CD4-positive, alpha-beta memory T cell (primary cell): Measurements from ENCODE around the gene HRG. TPM values are rescaled to one million over a fixed set of nuclear protein-coding genes. Genes with fewer than 3 reads are reported as not detected.
"Not testable (repeated sequence)": the region's sequence is repeated elsewhere in the genome, so short reads cannot be mapped to it uniquely, and the experiment has no call there.

Experiments used
- CTCF ChIA-PET: fragments of 350-600 bp; sonication (Branson Sonifier 250); formaldehyde crosslinking; loops from one replicate; lab custom pipeline; 2021; ENCODE audit warnings: inconsistent platforms; ENCODE audit not compliant: partially characterized antibody; lab: Charles Lee
- POLR2A ChIA-PET: fragments of 350-600 bp; sonication (Branson Sonifier 250); formaldehyde crosslinking; loops from one replicate; lab custom pipeline; 2021; ENCODE audit not compliant: partially characterized antibody; lab: Charles Lee
- DNase-seq, 5 donors: peaks; one replicate each; pipeline versions ENCODE4 v3.0.0 to v3.0.0-alpha.2; 2020 to 2022; ENCODE audit warnings: mixed read lengths in 1 of 5
- H3K27ac ChIP-seq: one replicate; pipeline ENCODE4 v1.7.0; 2013; ENCODE audit warnings: low read depth, low read length
- H3K27me3 ChIP-seq: 2 replicates; pipeline ENCODE4 v1.7.0; 2013; ENCODE audit warnings: mild to moderate bottlenecking, low read length, moderate library complexity; ENCODE audit not compliant: insufficient read depth
- H3K36me3 ChIP-seq: 2 replicates; pipeline ENCODE4 v1.7.0; 2013; ENCODE audit warnings: mild to moderate bottlenecking, low read length, moderate library complexity; ENCODE audit not compliant: insufficient read depth
- H3K4me1 ChIP-seq: 2 replicates; pipeline ENCODE4 v1.7.0; 2013; ENCODE audit warnings: mild to moderate bottlenecking, low read length, moderate library complexity; ENCODE audit not compliant: insufficient read depth
- H3K4me3 ChIP-seq, 2 donors: one replicate each; pipeline ENCODE4 v1.7.0; 2013; ENCODE audit warnings: low read length in 2 of 2, mild to moderate bottlenecking in 1 of 2
- H3K9me3 ChIP-seq, 2 donors: one replicate each; pipeline ENCODE4 v1.7.0; 2013; ENCODE audit warnings: low read length in 2 of 2, control low read depth in 1 of 2; ENCODE audit not compliant: control insufficient read depth in 1 of 2
- H3K27ac Mint-ChIP-seq, 7 donors: one replicate each; pipeline ENCODE4 v1.8.0; 2020 to 2021; ENCODE audit warnings: mixed read lengths in 7 of 7, mild to moderate bottlenecking in 6 of 7, inconsistent platforms in 3 of 7, moderate library complexity in 3 of 7
- H3K27me3 Mint-ChIP-seq, 2 donors: one replicate each; pipeline ENCODE4 v1.8.0; 2020 to 2021; ENCODE audit warnings: mixed read lengths in 2 of 2
- H3K36me3 Mint-ChIP-seq, 2 donors: one replicate each; pipeline ENCODE4 v1.8.0; 2020 to 2021; ENCODE audit warnings: mixed read lengths in 2 of 2, inconsistent platforms in 1 of 2, mild to moderate bottlenecking in 1 of 2
- H3K4me1 Mint-ChIP-seq, 4 donors: one replicate each; pipeline ENCODE4 v1.8.0; 2020 to 2021; ENCODE audit warnings: mixed read lengths in 4 of 4, mild to moderate bottlenecking in 1 of 4
- H3K4me3 Mint-ChIP-seq, 8 donors: one replicate each; pipeline ENCODE4 v1.8.0; 2020 to 2021; ENCODE audit warnings: mixed read lengths in 8 of 8, mild to moderate bottlenecking in 7 of 8, moderate library complexity in 6 of 8, inconsistent platforms in 3 of 8
- H3K9me3 Mint-ChIP-seq, 8 donors: one replicate each; pipeline ENCODE4 v1.8.0; 2020 to 2021; ENCODE audit warnings: mixed read lengths in 8 of 8, mild to moderate bottlenecking in 5 of 8, inconsistent platforms in 3 of 8, moderate library complexity in 1 of 8
- intact Hi-C: fragments of 100-400 bp; cut with micrococcal nuclease; formaldehyde crosslinking; loops from one replicate; pipeline ENCODE4 v1.15.1; 2023
- polyA plus RNA-seq, 2 donors: library from polyadenylated mRNA; unstranded; fragments of 300-500 nt; fragmentation: Illumina TruSeq; gene quantifications; one replicate each; pipeline ENCODE4 v1.2.3, GENCODE V29; 2021
- total RNA-seq, 2 experiments: library from RNA; stranded (reverse); gene quantifications; one replicate each; pipeline ENCODE4 v1.2.3, GENCODE V29; 2021

Gene HRG
- total and polyA plus RNA-seq, 4 experiments from 2014 or later, result not detected

DNA sequence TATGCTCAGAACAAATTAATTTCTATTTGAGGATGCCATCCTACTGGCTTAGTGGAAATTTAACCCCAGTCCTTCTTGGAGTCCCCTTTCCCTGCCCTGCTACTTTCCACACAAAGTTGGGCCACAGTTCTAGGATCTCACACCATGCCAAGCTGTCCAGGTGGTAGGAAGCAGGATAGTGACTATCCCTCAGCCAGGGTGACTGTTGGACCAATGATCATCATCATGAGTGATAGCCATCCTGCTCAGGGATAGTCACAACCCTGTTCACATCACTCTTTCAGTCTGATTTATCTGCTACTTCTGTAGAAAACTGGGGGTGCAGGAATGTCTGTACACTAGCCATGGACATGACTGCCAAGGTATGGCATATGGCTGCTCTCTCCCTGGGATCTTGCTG is 12.8 kb downstream of the HRG start:
- ChIA-PET CTCF (interaction anchor here (1.5 kb wide), 1 partner anchor 64 kb away, joined by 3 read pairs; no protein-coding TSS in a partner anchor), POLR2A (no interaction called here)
- Mint-ChIP-seq H3K9me3 (peaks cover 0 to 4% (median 0%) of the 10 kb centered on the region in 8 donors), H3K4me3 (no peak overlapping the region), H3K4me1 (no peaks in the 10 kb centered on the region), H3K36me3 (no peaks in the 10 kb centered on the region), H3K27ac (no peak overlapping the region), H3K27me3 (peaks cover 34 to 46% of the 10 kb centered on the region in 2 donors)
- DNase-seq, result no peak
- H3K27ac ChIP-seq, result no peak overlapping the region
- H3K27me3 ChIP-seq, result no peaks in the 10 kb centered on the region
- no peak overlapping the region for H3K4me3 ChIP-seq
- intact Hi-C loops, result no loop called here
- no peaks in the 10 kb centered on the region for H3K9me3 ChIP-seq
- H3K36me3 ChIP-seq, result no peaks in the 10 kb centered on the region
- H3K4me1 ChIP-seq, result no peaks in the 10 kb centered on the region

DNA sequence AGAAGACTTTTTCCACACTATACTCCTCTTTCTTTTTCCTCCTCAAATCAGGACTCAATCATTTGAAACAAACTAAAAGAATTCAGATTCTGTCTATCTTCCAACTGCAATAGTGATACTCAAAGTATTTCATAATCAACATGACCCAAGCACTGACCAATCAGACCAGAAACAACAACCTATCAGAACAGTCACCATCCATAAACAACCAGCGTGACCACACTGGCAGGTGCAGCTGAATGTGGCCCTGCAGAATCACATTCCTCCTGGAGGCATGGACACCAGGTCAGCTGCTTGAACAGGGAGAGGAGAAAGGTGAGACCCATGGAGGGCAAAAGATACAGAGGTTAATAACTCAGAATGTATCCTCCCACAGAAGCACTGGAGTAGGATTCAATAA is 13.3 kb downstream of the HRG start:
- H3K36me3 ChIP-seq, result no peaks in the 10 kb centered on the region
- no peaks in the 10 kb centered on the region for H3K9me3 ChIP-seq
- no peaks in the 10 kb centered on the region for H3K4me1 ChIP-seq
- H3K27me3 ChIP-seq, result no peaks in the 10 kb centered on the region
- no peak overlapping the region for H3K27ac ChIP-seq
- Mint-ChIP-seq H3K4me1 (no peaks in the 10 kb centered on the region), H3K36me3 (no peaks in the 10 kb centered on the region), H3K27ac (no peak overlapping the region), H3K27me3 (peaks cover 32 to 41% of the 10 kb centered on the region in 2 donors), H3K9me3 (peaks cover 0 to 4% (median 0%) of the 10 kb centered on the region in 8 donors), H3K4me3 (no peak overlapping the region)
- POLR2A ChIA-PET, result no interaction called here
- CTCF ChIA-PET, result interaction anchor here (1.5 kb wide), 1 partner anchor 65 kb away, joined by 3 read pairs; no protein-coding TSS in a partner anchor
- intact Hi-C loops, result no loop called here
- no peak overlapping the region for H3K4me3 ChIP-seq
- no peak for DNase-seq

DNA sequence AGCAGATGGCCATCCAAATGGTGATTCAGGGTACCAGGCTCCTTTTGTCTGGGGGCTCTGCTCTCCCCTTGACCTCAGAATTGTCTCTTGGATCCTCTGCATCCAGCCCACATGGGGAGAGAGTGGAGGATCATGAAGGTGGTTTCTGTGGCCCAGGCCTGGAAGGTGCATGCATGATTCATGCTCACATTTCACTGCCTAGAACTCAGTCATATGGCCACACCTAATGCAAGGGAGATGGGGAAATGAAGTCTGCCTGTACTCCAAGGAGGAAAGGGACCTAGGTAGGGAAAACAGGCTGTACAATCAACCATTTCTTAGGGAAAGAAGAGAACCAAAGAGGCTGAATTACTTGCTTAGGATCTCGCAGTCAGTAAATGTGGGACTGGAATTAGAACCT is 15.1 kb downstream of the HRG start:
- Mint-ChIP-seq H3K4me1 (no peaks in the 10 kb centered on the region), H3K27me3 (peaks cover 37 to 39% of the 10 kb centered on the region in 2 donors), H3K27ac (no peak overlapping the region), H3K9me3 (peaks cover 0 to 15% (median 12%) of the 10 kb centered on the region in 8 donors), H3K4me3 (no peak overlapping the region), H3K36me3 (peaks cover 0 to 10% of the 10 kb centered on the region in 2 donors)
- ChIA-PET POLR2A (no interaction called here), CTCF (no interaction called here)
- intact Hi-C loops, result no loop called here
- no peaks in the 10 kb centered on the region for H3K4me1 ChIP-seq
- no peaks in the 10 kb centered on the region for H3K27me3 ChIP-seq
- H3K9me3 ChIP-seq, result no peaks in the 10 kb centered on the region
- no peak overlapping the region for H3K27ac ChIP-seq
- no peak overlapping the region for H3K4me3 ChIP-seq
- H3K36me3 ChIP-seq, result no peaks in the 10 kb centered on the region
- DNase-seq, result no peak

DNA sequence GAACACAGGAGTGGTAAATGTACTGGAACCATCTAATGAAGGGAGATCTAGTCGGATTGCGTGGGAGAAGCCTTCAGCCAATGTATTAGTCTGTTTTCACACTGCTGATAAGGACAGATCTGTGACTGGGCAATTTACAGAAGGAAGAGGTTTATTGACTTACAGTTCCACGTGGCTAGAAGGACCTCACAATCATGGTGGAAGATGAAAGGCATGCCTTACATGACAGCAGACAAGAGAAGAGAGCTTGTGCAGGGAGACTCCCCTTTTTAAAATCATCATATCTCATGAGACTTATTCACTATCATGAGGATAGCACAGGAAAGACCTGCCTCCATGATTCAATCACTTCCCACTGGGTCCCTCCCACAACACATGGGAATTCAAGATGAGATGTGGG is 17.0 kb downstream of the HRG start:
- H3K4me1 ChIP-seq, result no peaks in the 10 kb centered on the region
- no peak overlapping the region for H3K27ac Mint-ChIP-seq
- POLR2A ChIA-PET, result no interaction called here
- H3K4me1 Mint-ChIP-seq, result peaks cover 0 to 1% (median 0%) of the 10 kb centered on the region in 4 donors
- no peak overlapping the region for H3K4me3 Mint-ChIP-seq
- intact Hi-C loops, result no loop called here
- H3K9me3 ChIP-seq, result no peaks in the 10 kb centered on the region
- CTCF ChIA-PET, result no interaction called here
- no peaks in the 10 kb centered on the region for H3K36me3 ChIP-seq
- H3K9me3 Mint-ChIP-seq, result peaks cover 0 to 19% (median 14%) of the 10 kb centered on the region in 8 donors
- no peaks in the 10 kb centered on the region for H3K27me3 ChIP-seq
- H3K4me3 ChIP-seq, result no peak overlapping the region
- DNase-seq, result no peak
- peaks cover 29 to 39% of the 10 kb centered on the region in 2 donors for H3K27me3 Mint-ChIP-seq
- H3K27ac ChIP-seq, result no peak overlapping the region
- peaks cover 1 to 16% of the 10 kb centered on the region in 2 donors for H3K36me3 Mint-ChIP-seq

DNA sequence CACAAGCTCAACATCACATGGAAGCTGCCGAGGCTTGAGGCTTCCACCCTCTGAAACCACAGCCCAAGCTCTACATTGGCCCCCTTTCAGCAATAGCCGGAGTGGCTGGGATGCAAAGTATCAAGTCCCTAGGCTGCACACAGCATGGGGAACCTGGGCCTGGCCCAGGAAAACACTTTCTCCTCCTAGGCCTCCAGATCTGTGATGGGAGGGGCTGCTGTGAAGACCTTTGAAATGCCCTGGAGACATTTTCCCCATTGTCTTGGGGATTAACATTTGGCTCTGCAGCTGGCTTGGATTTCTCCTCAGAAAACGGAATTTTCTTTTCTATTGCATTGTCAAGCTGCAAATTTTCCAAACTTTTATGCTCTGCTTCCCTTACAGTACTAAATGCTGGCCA is 18.2 kb downstream of the HRG start:
- Mint-ChIP-seq H3K9me3 (peaks cover 0 to 19% (median 14%) of the 10 kb centered on the region in 8 donors), H3K4me1 (peaks cover 0 to 1% (median 0%) of the 10 kb centered on the region in 4 donors), H3K36me3 (peaks cover 1 to 16% of the 10 kb centered on the region in 2 donors), H3K4me3 (no peak overlapping the region), H3K27ac (no peak overlapping the region), H3K27me3 (peaks cover 27 to 38% of the 10 kb centered on the region in 2 donors)
- Histone ChIP-seq H3K9me3 (no peaks in the 10 kb centered on the region), H3K4me3 (no peak overlapping the region), H3K36me3 (no peaks in the 10 kb centered on the region), H3K27me3 (no peaks in the 10 kb centered on the region), H3K27ac (no peak overlapping the region), H3K4me1 (no peaks in the 10 kb centered on the region)
- intact Hi-C loops, result no loop called here
- CTCF ChIA-PET, result no interaction called here
- no peak for DNase-seq
- POLR2A ChIA-PET, result no interaction called here

DNA sequence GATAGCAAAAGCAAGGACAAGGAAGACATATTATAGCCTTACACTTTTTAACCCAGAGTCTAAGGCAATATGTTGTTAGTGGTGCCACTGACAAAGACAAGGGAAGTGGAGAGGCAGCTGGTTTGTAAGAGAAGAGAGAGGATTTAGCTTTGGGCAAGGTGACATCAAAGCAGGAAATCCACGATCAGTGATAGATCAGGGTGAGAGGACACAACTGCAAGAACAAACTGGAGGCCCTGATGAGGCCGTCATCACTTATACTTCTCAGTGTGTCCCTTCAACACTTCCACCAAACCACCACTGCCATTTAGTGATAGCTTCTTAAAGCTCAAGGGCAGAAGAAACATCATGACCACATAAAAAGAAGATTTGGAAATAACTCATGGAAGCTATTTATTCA is 20.7 kb downstream of the HRG start:
- POLR2A ChIA-PET, H3K36me3 ChIP-seq, H3K4me3 ChIP-seq, DNase-seq, H3K27me3 ChIP-seq, intact Hi-C loops, H3K27ac ChIP-seq, H3K4me1 Mint-ChIP-seq, H3K4me3 Mint-ChIP-seq, H3K4me1 ChIP-seq, H3K9me3 ChIP-seq: not testable (repeated sequence)
- H3K27me3 Mint-ChIP-seq, result peaks cover 24 to 39% of the 10 kb centered on the region in 2 donors
- peak overlapping the region in 1 of 7 donors; percentile 5 for H3K27ac Mint-ChIP-seq
- H3K9me3 Mint-ChIP-seq, result peaks cover 0 to 19% (median 14%) of the 10 kb centered on the region in 8 donors
- H3K36me3 Mint-ChIP-seq, result peaks cover 1 to 16% of the 10 kb centered on the region in 2 donors
- CTCF ChIA-PET, result interaction anchor here (1.8 kb wide), 1 partner anchor 71 kb away, joined by 5 read pairs; no protein-coding TSS in a partner anchor

DNA sequence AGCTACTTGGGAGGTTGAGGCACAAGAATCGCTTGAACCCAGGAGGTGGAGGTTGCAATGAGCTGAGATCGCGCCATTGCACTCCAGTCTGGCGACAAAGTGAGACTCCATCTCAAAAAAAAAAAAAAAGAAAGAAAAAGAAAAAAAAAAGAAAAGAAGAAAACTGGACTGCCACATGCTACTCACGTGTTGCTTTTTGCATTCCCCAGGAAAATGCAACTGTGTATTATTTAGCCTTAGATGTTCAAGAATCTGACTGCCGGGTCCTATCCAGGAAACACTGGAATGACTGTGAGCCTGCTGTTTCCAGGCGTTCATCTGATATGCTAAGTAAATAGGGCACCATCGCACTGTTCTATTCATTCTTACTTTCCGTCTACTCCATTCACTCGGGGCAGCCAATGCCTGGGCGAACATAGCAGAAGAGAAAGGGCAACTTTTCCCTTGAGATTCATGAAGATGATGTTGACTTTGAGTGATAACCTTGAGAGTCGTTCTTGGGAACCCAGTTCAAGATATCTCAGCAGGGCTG is 21.4 kb downstream of the HRG start:
- intact Hi-C loops, result no loop called here
- Histone ChIP-seq H3K9me3 (no peaks in the 10 kb centered on the region), H3K27ac (no peak overlapping the region), H3K4me1 (no peaks in the 10 kb centered on the region), H3K27me3 (no peaks in the 10 kb centered on the region), H3K4me3 (no peak overlapping the region), H3K36me3 (no peaks in the 10 kb centered on the region)
- no peak for DNase-seq
- H3K36me3 Mint-ChIP-seq, result peaks cover 1 to 16% of the 10 kb centered on the region in 2 donors
- no peak overlapping the region for H3K27ac Mint-ChIP-seq
- POLR2A ChIA-PET, result no interaction called here
- H3K4me1 Mint-ChIP-seq, result peaks cover 0 to 5% (median 0%) of the 10 kb centered on the region in 4 donors
- no peak overlapping the region for H3K4me3 Mint-ChIP-seq
- H3K9me3 Mint-ChIP-seq, result peaks cover 0 to 19% (median 14%) of the 10 kb centered on the region in 8 donors
- peaks cover 26 to 41% of the 10 kb centered on the region in 2 donors for H3K27me3 Mint-ChIP-seq
- CTCF ChIA-PET, result interaction anchor here (1.8 kb wide), 1 partner anchor 72 kb away, joined by 5 read pairs; no protein-coding TSS in a partner anchor
